ENCODE measurements around the gene LGALS9C.
"Not testable (repeated sequence)": the region's sequence is repeated elsewhere in the genome, so short reads cannot be mapped to it uniquely, and the experiment has no call there.

Gene LGALS9C

DNA sequence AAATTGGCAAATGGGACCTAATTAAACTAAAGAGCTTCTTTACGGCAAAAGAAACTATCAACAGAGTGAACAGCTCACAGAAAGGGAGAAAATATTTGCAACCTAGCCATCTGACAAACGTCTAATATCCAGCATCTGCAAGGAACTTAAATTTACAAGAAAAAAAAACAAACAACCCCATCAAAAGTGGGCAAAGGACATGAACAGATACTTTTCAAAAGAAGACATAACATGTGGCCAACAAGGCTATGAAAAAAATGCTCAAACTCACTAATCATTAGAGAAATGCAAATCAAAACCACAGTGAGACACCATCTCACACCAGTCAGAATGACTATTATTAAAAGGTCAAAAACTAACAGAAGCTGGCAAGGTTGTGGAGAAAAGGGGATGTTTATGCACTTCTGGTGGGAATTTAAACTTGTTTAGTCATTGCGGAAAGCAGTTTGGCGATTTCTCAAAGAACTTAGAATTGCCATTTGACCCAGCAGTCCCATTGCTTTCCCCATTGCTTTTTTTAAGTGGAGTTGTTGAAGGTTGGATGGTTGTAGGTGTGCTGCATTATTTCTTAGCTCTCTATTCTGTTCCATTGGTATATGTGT is 52.4 kb downstream of the LGALS9C start:
- DNase-seq (ENCODE audit: low read depth in 3 of 3): not testable (repeated sequence)

DNA sequence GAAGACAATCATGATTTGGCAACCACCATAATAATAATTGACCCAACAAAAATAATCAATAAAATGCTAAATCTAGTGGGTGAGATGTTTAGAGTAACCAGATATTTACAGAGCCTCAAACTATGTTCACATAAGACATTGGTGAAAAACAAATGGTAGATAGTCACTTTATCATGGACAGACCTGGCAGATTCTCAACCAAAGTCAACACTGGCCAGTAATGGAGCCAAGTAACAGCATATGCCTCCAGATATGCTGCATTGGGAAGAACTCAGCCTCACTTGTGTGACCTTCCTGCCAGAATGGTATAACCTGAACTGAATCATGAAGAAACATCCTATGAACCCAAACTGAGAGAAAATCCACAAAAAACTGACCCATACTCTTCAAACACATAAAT is 53.8 kb downstream of the LGALS9C start:
- DNase-seq (ENCODE audit: low read depth in 3 of 3): not testable (repeated sequence)

DNA sequence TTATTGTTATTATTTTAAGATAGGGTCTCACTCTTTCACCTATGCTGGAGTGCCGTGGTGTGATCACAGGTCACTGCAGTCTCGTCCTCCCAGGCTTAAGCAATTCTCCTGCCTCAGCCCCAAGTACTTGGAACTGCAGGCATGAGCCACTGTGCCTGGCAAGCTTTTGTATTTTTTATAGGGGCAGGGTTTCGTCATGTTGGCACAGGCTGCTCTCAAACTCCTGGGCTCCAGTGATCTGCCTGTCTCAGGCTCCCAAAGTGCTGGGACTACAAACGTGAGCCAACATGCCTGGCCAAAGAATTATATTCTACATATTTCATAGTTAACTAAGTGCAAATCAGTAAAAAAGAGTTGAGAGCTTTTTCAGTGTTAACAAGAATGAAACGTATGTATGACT is 65.6 kb downstream of the LGALS9C start:
- DNase-seq (ENCODE audit: low read depth in 3 of 3): not testable (repeated sequence)

DNA sequence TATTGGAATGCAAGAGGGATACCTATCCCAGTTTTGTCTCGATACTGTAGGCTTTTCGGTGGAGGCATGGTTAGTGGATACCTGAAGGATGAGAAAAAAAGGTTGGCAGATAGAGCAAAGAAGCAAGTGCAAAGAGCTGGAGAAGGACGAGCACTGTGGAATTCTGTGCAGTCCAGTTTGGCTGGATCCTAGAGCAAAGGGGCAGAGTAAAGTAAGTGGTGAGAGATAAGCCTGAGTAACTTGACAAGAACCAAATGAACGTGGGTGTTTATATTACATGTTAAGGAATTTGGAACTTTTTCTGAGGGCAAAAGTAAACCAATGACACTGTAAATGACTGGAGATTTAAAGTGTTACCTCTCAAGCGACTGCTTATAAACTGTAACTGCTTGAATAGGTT is 66.3 kb downstream of the LGALS9C start:
- not testable (repeated sequence) for DNase-seq (ENCODE audit: low read depth in 3 of 3)

All from stimulated activated CD4-positive, alpha-beta T cell treated with anti-CD3 and anti-CD28 coated beads, TNF-alpha, amount 100 ng/mL, for 4 hours (primary cell).